Liver (tissue), 3 donors: ENCODE measurements around the gene DGKB.

Experiments used
- ATF3 ChIP-seq: IDR thresholded peaks from 2 replicates; pipeline ENCODE4 v1.6.1; 2016; ENCODE audit warnings: antibody characterized with exemption
- CTCF ChIP-seq: fragments of 150-350 bp; IDR thresholded peaks from 2 replicates; pipeline ENCODE4 v1.5.1; 2017; ENCODE audit warnings: improper control_type of control experiment, low read depth, low read length; ENCODE audit not compliant: missing input control
- HNF4A ChIP-seq, 2 donors: conservative IDR thresholded peaks; 2 replicates each; pipeline ENCODE4 v1.6.1; 2016; ENCODE audit warnings: antibody characterized with exemption in 2 of 2, mild to moderate bottlenecking in 2 of 2
- MAX ChIP-seq: IDR thresholded peaks from 2 replicates; pipeline ENCODE4 v1.6.1; 2016; ENCODE audit warnings: antibody characterized with exemption
- TAF1 ChIP-seq: conservative IDR thresholded peaks from 2 replicates; pipeline ENCODE4 v1.6.1; 2016; ENCODE audit warnings: antibody characterized with exemption, mild to moderate bottlenecking
- YY1 ChIP-seq: IDR thresholded peaks from 2 replicates; pipeline ENCODE4 v1.6.1; 2016; ENCODE audit warnings: antibody characterized with exemption, mild to moderate bottlenecking
- donor health status: healthy.
- donor health status: healthy.

GRCh38 chr7:14096159-14096558 is 806.4 kb downstream of the DGKB start:
- TF ChIP-seq YY1 (no peak), CTCF (no peak), TAF1 (no peak), HNF4A (conservative IDR thresholded peaks at IDR 0.05) (no peak), ATF3 (no peak), MAX (no peak)
